Mesenchymal stem cell (in vitro differentiated cells and primary cell): ENCODE measurements around the gene PKHD1.

Experiments used
- DNase-seq: peaks from one replicate; pipeline ENCODE4 v3.0.0-alpha.2; 2013
- H2AFZ ChIP-seq: one replicate; pipeline ENCODE4 v1.6.1; 2013; ENCODE audit warnings: low read depth, mild to moderate bottlenecking, control low read depth, inconsistent platforms, low read length, moderate library complexity
- H2AK5ac ChIP-seq: 2 replicates; pipeline ENCODE4 v1.6.1; 2013; ENCODE audit warnings: low read length, moderate library complexity, mild to moderate bottlenecking, inconsistent platforms; ENCODE audit not compliant: severe bottlenecking
- H2BK120ac ChIP-seq: one replicate; pipeline ENCODE4 v1.6.1; 2013; ENCODE audit warnings: low read depth, mild to moderate bottlenecking, inconsistent platforms, low read length, moderate library complexity
- H2BK12ac ChIP-seq, 2 experiments: one replicate each; pipeline ENCODE4 v1.6.1; 2013; ENCODE audit warnings: inconsistent platforms in 2 of 2, low read length in 2 of 2, mild to moderate bottlenecking in 2 of 2, moderate library complexity in 2 of 2, control low read depth in 1 of 2
- H2BK15ac ChIP-seq: one replicate; pipeline ENCODE4 v1.6.1; 2013; ENCODE audit warnings: mild to moderate bottlenecking, low read depth, inconsistent platforms; ENCODE audit not compliant: poor library complexity, severe bottlenecking
- H2BK5ac ChIP-seq: 2 replicates; pipeline ENCODE4 v1.6.1; 2013; ENCODE audit warnings: low read depth, mild to moderate bottlenecking, low read length, control low read depth, inconsistent platforms; ENCODE audit not compliant: poor library complexity, severe bottlenecking
- H3K14ac ChIP-seq, 2 experiments: one replicate each; pipeline ENCODE4 v1.6.1; 2013; ENCODE audit warnings: inconsistent platforms in 2 of 2, low read length in 2 of 2, control low read depth in 1 of 2, mild to moderate bottlenecking in 1 of 2, moderate library complexity in 1 of 2
- H3K18ac ChIP-seq, 2 experiments: one replicate each; pipeline ENCODE4 v1.6.1; 2013; ENCODE audit warnings: inconsistent platforms in 2 of 2, low read length in 2 of 2, control low read depth in 1 of 2, low read depth in 1 of 2, mild to moderate bottlenecking in 1 of 2
- H3K23ac ChIP-seq, 2 experiments: one replicate each; pipeline ENCODE4 v1.6.1; 2013; ENCODE audit warnings: inconsistent platforms in 2 of 2, low read length in 2 of 2, mild to moderate bottlenecking in 2 of 2, moderate library complexity in 2 of 2, control low read depth in 1 of 2
- H3K27ac ChIP-seq: 2 replicates; pipeline ENCODE4 v1.5.1; 2013; ENCODE audit warnings: mild to moderate bottlenecking, moderate library complexity, low read length, control low read depth, inconsistent platforms; ENCODE audit not compliant: poor library complexity, severe bottlenecking
- H3K27me3 ChIP-seq, 2 experiments: 2 replicates each; pipeline versions ENCODE4 v1.6.1 to v1.7.0; 2013; ENCODE audit warnings: low read length in 2 of 2, mild to moderate bottlenecking in 2 of 2, moderate library complexity in 2 of 2, control low read depth in 1 of 2, inconsistent platforms in 1 of 2; ENCODE audit not compliant: control insufficient read depth in 1 of 2, insufficient read depth in 1 of 2
- H3K36me3 ChIP-seq, 2 experiments: 2 replicates each; pipeline versions ENCODE4 v1.6.1 to v1.7.0; 2013; ENCODE audit warnings: low read length in 2 of 2, control low read depth in 1 of 2, inconsistent platforms in 1 of 2, low read depth in 1 of 2, mild to moderate bottlenecking in 1 of 2; ENCODE audit not compliant: insufficient read depth in 2 of 2, control insufficient read depth in 1 of 2
- H3K4ac ChIP-seq, 2 experiments: one replicate each; pipeline ENCODE4 v1.6.1; 2013; ENCODE audit warnings: inconsistent platforms in 2 of 2, low read length in 2 of 2, mild to moderate bottlenecking in 2 of 2, moderate library complexity in 2 of 2, control low read depth in 1 of 2, low read depth in 1 of 2
- H3K4me1 ChIP-seq: 2 replicates; pipeline ENCODE4 v1.6.1; 2013; ENCODE audit warnings: low read depth, low read length, control low read depth; ENCODE audit not compliant: control insufficient read depth, insufficient read depth
- H3K4me2 ChIP-seq: 2 replicates; pipeline ENCODE4 v1.6.1; 2013; ENCODE audit warnings: low read length, mild to moderate bottlenecking, inconsistent platforms; ENCODE audit not compliant: poor library complexity, severe bottlenecking
- H3K4me3 ChIP-seq, 2 experiments: 2 replicates each; pipeline versions ENCODE4 v1.5.1 to v1.7.0; 2013; ENCODE audit warnings: low read length in 2 of 2, mild to moderate bottlenecking in 2 of 2, control low read depth in 1 of 2, low read depth in 1 of 2; ENCODE audit not compliant: insufficient read depth in 1 of 2
- H3K79me1 ChIP-seq: replicated peaks from 2 replicates; pipeline ENCODE4 v1.6.1; 2013; ENCODE audit warnings: mild to moderate bottlenecking, control low read depth, low read length, inconsistent platforms; ENCODE audit not compliant: poor library complexity, severe bottlenecking
- H3K9ac ChIP-seq: 2 replicates; pipeline ENCODE4 v1.7.0; 2013; ENCODE audit warnings: mild to moderate bottlenecking, low read length, moderate library complexity
- H3K9me3 ChIP-seq: 2 replicates; pipeline ENCODE4 v1.7.0; 2013; ENCODE audit warnings: mild to moderate bottlenecking, low read length; ENCODE audit not compliant: control insufficient read depth
- H4K8ac ChIP-seq: one replicate; pipeline ENCODE4 v1.6.1; 2013; ENCODE audit warnings: inconsistent platforms, mild to moderate bottlenecking, low read length, moderate library complexity
- H4K91ac ChIP-seq: one replicate; pipeline ENCODE4 v1.6.1; 2013; ENCODE audit warnings: mild to moderate bottlenecking, low read length, inconsistent platforms
- WGBS: methylation state at CpG from one replicate; pipeline ENCODE4 v1.1.7; 2013; ENCODE audit warnings: mixed read lengths; 5-methylcytosine and 5-hydroxymethylcytosine counted together

Gene PKHD1

DNA sequence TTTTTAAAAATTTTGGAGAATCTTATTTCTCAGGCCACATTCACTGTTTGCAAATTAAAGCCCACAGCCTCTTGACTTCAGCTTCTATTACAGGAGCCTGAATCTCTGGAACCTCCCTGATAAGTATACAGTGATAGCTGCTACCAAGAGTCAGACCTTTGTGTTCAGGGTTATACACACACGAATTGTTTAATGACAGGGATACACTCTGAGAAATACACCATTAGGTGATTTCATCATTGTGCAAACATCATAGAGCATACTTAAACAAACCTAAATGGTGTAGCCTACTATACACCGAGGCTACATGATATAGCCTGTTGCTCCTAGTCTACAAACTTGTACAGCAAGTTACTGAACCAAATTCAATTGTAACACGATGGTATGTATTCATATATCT is 473.9 kb downstream of the PKHD1 start:
- Histone ChIP-seq H2BK5ac (no peak overlapping the region), H3K4me2 (no peak overlapping the region), H2AFZ (no peak overlapping the region), H3K36me3 (no peaks in the 10 kb centered on the region), H3K27me3 (no peaks in the 10 kb centered on the region), H4K91ac (no peak overlapping the region), H3K14ac (no peak overlapping the region), H3K9ac (no peak overlapping the region), H3K4me1 (no peaks in the 10 kb centered on the region), H2BK12ac (no peak overlapping the region), H3K27ac (no peak overlapping the region), H3K23ac (no peak overlapping the region), H2BK15ac (no peak overlapping the region), H3K79me1 (no peaks in the 10 kb centered on the region), H4K8ac (no peak overlapping the region), H3K9me3 (no peaks in the 10 kb centered on the region), H3K18ac (no peak overlapping the region), H3K4ac (no peak overlapping the region), H2AK5ac (no peak overlapping the region), H2BK120ac (no peak overlapping the region), H3K4me3 (no peak overlapping the region)
- 79% methylated on average over 2 of the region's 3 CpGs for WGBS
- DNase-seq = no peak

- Histone ChIP-seq H2BK120ac (no peak overlapping the region), H2BK12ac (no peak overlapping the region), H2AFZ (no peak overlapping the region), H3K79me1 (no peaks in the 10 kb centered on the region), H3K18ac (no peak overlapping the region), H3K9me3 (no peaks in the 10 kb centered on the region), H3K23ac (no peak overlapping the region), H3K4ac (no peak overlapping the region), H3K9ac (no peak overlapping the region), H3K4me2 (no peak overlapping the region), H2BK5ac (no peak overlapping the region), H3K4me1 (no peaks in the 10 kb centered on the region), H3K27ac (no peak overlapping the region), H2AK5ac (no peak overlapping the region), H3K27me3 (no peaks in the 10 kb centered on the region), H3K14ac (no peak overlapping the region), H4K91ac (no peak overlapping the region), H3K4me3 (no peak overlapping the region), H3K36me3 (no peaks in the 10 kb centered on the region), H4K8ac (no peak overlapping the region), H2BK15ac (no peak overlapping the region)
- WGBS = 73% methylated on average over 3 of the region's 4 CpGs
- no peak for DNase-seq
Observed at GRCh38 chr6:51608932-51609331, 478.5 kb downstream of the PKHD1 start.

GRCh38 chr6:51608383-51608782 is 479.0 kb downstream of the PKHD1 start:
- Histone ChIP-seq H3K36me3 (no peaks in the 10 kb centered on the region), H2BK12ac (no peak overlapping the region), H3K27me3 (no peaks in the 10 kb centered on the region), H3K9ac (no peak overlapping the region), H3K4ac (no peak overlapping the region), H2AK5ac (no peak overlapping the region), H4K91ac (no peak overlapping the region), H2BK5ac (no peak overlapping the region), H3K4me1 (no peaks in the 10 kb centered on the region), H3K27ac (no peak overlapping the region), H2BK15ac (no peak overlapping the region), H3K23ac (no peak overlapping the region), H3K4me2 (no peak overlapping the region), H3K79me1 (no peaks in the 10 kb centered on the region), H4K8ac (no peak overlapping the region), H3K9me3 (no peaks in the 10 kb centered on the region), H3K14ac (no peak overlapping the region), H2BK120ac (no peak overlapping the region), H3K4me3 (no peak overlapping the region), H2AFZ (no peak overlapping the region), H3K18ac (no peak overlapping the region)
- DNase-seq = no peak
- WGBS = no CpG with 5 or more reads among the region's 3 CpGs

- H2AFZ ChIP-seq = no peak overlapping the region
- no peak overlapping the region for H3K27ac ChIP-seq
- no peak overlapping the region for H3K14ac ChIP-seq
- no peaks in the 10 kb centered on the region for H3K4me1 ChIP-seq
- H3K79me1 ChIP-seq = no peaks in the 10 kb centered on the region
- no peaks in the 10 kb centered on the region for H3K9me3 ChIP-seq
- H2BK15ac ChIP-seq = no peak overlapping the region
- no peaks in the 10 kb centered on the region for H3K27me3 ChIP-seq
- H4K91ac ChIP-seq = no peak overlapping the region
- no peak overlapping the region for H3K23ac ChIP-seq
- H3K4me3 ChIP-seq = no peak overlapping the region
- no peak overlapping the region for H4K8ac ChIP-seq
- H3K4me2 ChIP-seq = no peak overlapping the region
- no peak overlapping the region for H3K4ac ChIP-seq
- no peak overlapping the region for H2AK5ac ChIP-seq
- no peak overlapping the region for H3K18ac ChIP-seq
- no peak overlapping the region for H2BK120ac ChIP-seq
- WGBS = no CpG with 5 or more reads among the region's 2 CpGs
- DNase-seq = no peak
- no peaks in the 10 kb centered on the region for H3K36me3 ChIP-seq
- H2BK12ac ChIP-seq = no peak overlapping the region
- H3K9ac ChIP-seq = no peak overlapping the region
- H2BK5ac ChIP-seq = no peak overlapping the region
Observed at GRCh38 chr6:51600514-51600913, 486.9 kb downstream of the PKHD1 start.
